Vagina (tissue), 2 donors: ENCODE results near the gene GHRL.

Experiments used
- POLR2A ChIP-seq, 2 donors: fragments of 450-650 bp; IDR thresholded peaks; one replicate each; pipeline ENCODE4 v1.6.1; 2017; ENCODE audit warnings: antibody characterized with exemption in 2 of 2, mild to moderate bottlenecking in 2 of 2, moderate library complexity in 2 of 2
- POLR2AphosphoS5 ChIP-seq, 2 donors: sonication (generic); formaldehyde crosslinking; IDR thresholded peaks; one replicate each; pipeline ENCODE4 v1.9.0; 2017; ENCODE audit warnings: antibody characterized with exemption in 2 of 2, mild to moderate bottlenecking in 2 of 2, low read depth in 1 of 2; ENCODE audit not compliant: insufficient read depth in 1 of 2
- TF ChIP-seq, protein P1 (sequence below), 3 experiments: fragments of 450-650 bp in 2 of 3; fragments of 200-600 bp in 1 of 3; sonication (generic) in 1 of 3; IDR thresholded peaks; one replicate each; pipeline ENCODE4 v1.5.1; 2017 to 2019; ENCODE audit warnings: antibody characterized with exemption in 3 of 3, mild to moderate bottlenecking in 2 of 3, moderate library complexity in 2 of 3

- TF ChIP-seq, protein P1, sequence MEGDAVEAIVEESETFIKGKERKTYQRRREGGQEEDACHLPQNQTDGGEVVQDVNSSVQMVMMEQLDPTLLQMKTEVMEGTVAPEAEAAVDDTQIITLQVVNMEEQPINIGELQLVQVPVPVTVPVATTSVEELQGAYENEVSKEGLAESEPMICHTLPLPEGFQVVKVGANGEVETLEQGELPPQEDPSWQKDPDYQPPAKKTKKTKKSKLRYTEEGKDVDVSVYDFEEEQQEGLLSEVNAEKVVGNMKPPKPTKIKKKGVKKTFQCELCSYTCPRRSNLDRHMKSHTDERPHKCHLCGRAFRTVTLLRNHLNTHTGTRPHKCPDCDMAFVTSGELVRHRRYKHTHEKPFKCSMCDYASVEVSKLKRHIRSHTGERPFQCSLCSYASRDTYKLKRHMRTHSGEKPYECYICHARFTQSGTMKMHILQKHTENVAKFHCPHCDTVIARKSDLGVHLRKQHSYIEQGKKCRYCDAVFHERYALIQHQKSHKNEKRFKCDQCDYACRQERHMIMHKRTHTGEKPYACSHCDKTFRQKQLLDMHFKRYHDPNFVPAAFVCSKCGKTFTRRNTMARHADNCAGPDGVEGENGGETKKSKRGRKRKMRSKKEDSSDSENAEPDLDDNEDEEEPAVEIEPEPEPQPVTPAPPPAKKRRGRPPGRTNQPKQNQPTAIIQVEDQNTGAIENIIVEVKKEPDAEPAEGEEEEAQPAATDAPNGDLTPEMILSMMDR (IDR thresholded peaks at IDR 0.05): no peak
- TF ChIP-seq POLR2AphosphoS5 (IDR thresholded peaks at IDR 0.05; ENCODE audit: insufficient read depth in 1 of 2, low read depth in 1 of 2): no peak
- no peak for TF ChIP-seq POLR2A (IDR thresholded peaks at IDR 0.05)
Observed at GRCh38 chr3:10272977-10273376, 19.8 kb downstream of the GHRL start.
